HepG2 (cell line): ENCODE data around the gene GRAP. TPM values are rescaled to one million over a fixed set of nuclear protein-coding genes. Genes with fewer than 3 reads are reported as not detected.

Experiments used
- ATAC-seq: fragments of 200-7000 bp; cut with Tn5 transposase; 3 replicates; pipeline ENCODE4 v1.9.1; 2020; ENCODE audit warnings: mild to moderate bottlenecking, moderate library complexity
- BruUV-seq: library from RNA; stranded (reverse); fragments of 400-500 nt; replicated peaks from 2 replicates; lab custom pipeline; 2021; lab: Mats Ljungman, UMichigan
- CTCF ChIA-PET: fragments of 300-600 bp; formaldehyde crosslinking; extraction: SDS; loops from one replicate; lab custom pipeline; 2021; ENCODE audit warnings: low total read pairs, inconsistent platforms, low intra/inter-chr PET ratio; lab: Yijun Ruan, JAX
- POLR2A ChIA-PET: fragments of 350-600 bp; sonication (Branson Sonifier 250); formaldehyde crosslinking; loops from one replicate; lab custom pipeline; 2020; ENCODE audit warnings: antibody characterized with exemption, inconsistent platforms; lab: Yijun Ruan, JAX
- DNase-seq: peaks from one replicate; pipeline ENCODE4 v3.0.0-alpha.2; 2015; ENCODE audit warnings: low spot score
- FAIRE-seq: peaks from 3 replicates; lab custom pipeline; 2011; peaks lifted over from hg19 to GRCh38; lab: Jason Lieb, UNC
- H2AFZ ChIP-seq: one replicate; pipeline ENCODE4 v1.6.1; 2011; ENCODE audit warnings: low read length, inconsistent platforms
- H3K27ac ChIP-seq: fragments of 300-600 bp; 3 replicates; pipeline ENCODE4 v1.8.0; 2011; ENCODE audit warnings: mixed run types, mild to moderate bottlenecking, mixed read lengths, low read length, inconsistent platforms; ENCODE audit not compliant: insufficient read depth; ENCODE audit errors: extremely low read length
- H3K27me3 ChIP-seq, 2 experiments: fragments of 200-600 bp in 1 of 2; 2 replicates in 1 of 2; 3 replicates in 1 of 2; pipeline versions ENCODE4 v1.6.0 to v1.8.0; 2011; ENCODE audit warnings: low read length in 2 of 2, mild to moderate bottlenecking in 2 of 2, moderate library complexity in 2 of 2, inconsistent platforms in 1 of 2; ENCODE audit not compliant: insufficient read depth in 2 of 2, control insufficient read depth in 1 of 2
- H3K36me3 ChIP-seq, 2 experiments: fragments of 200-600 bp in 1 of 2; replicated peaks in 1 of 2; 2 replicates in 1 of 2; 3 replicates in 1 of 2; pipeline versions ENCODE4 v1.5.1 to v1.8.0; 2011; ENCODE audit warnings: low read length in 2 of 2, inconsistent platforms in 1 of 2; ENCODE audit not compliant: insufficient read depth in 2 of 2, control insufficient read depth in 1 of 2
- H3K4me1 ChIP-seq: 2 replicates; pipeline ENCODE4 v1.5.1; 2012; ENCODE audit warnings: low read length, inconsistent platforms; ENCODE audit not compliant: insufficient read depth
- H3K4me2 ChIP-seq: 2 replicates; pipeline ENCODE4 v1.6.0; 2011; ENCODE audit warnings: low read depth, low read length, inconsistent platforms
- H3K4me3 ChIP-seq, 3 experiments: fragments of 200-600 bp in 1 of 3; sonication (generic), shearing (Covaris generic) in 1 of 3; replicated peaks in 1 of 3; 2 replicates each; pipeline ENCODE4 v1.5.1; 2011 to 2016; ENCODE audit warnings: low read length in 3 of 3, inconsistent platforms in 2 of 3, low read depth in 2 of 3, mild to moderate bottlenecking in 2 of 3, control low read depth in 1 of 3, mixed read lengths in 1 of 3; ENCODE audit not compliant: insufficient read depth in 1 of 3
- H3K79me2 ChIP-seq: one replicate; pipeline ENCODE4 v1.6.1; 2011; ENCODE audit warnings: low read length, inconsistent platforms; ENCODE audit not compliant: insufficient read depth
- H3K9ac ChIP-seq: 2 replicates; pipeline ENCODE4 v1.6.0; 2011; ENCODE audit warnings: mild to moderate bottlenecking, low read depth, low read length, inconsistent platforms; ENCODE audit not compliant: insufficient read depth
- H3K9me3 ChIP-seq: 2 replicates; pipeline ENCODE4 v1.5.1; 2012; ENCODE audit warnings: mild to moderate bottlenecking, low read length
- H4K20me1 ChIP-seq: 2 replicates; pipeline ENCODE4 v1.6.0; 2011; ENCODE audit warnings: inconsistent platforms, mild to moderate bottlenecking, low read length, moderate library complexity; ENCODE audit not compliant: insufficient read depth
- BCL3 ChIP-seq: sonication (generic); formaldehyde crosslinking; IDR thresholded peaks from 2 replicates; pipeline ENCODE4 v1.5.1; 2020; ENCODE audit warnings: mild to moderate bottlenecking, missing genetic modification reagents, moderate library complexity
- DBP ChIP-seq: sonication (generic); formaldehyde crosslinking; IDR thresholded peaks from 2 replicates; pipeline ENCODE4 v1.4.0; 2020; ENCODE audit warnings: missing genetic modification reagents; ENCODE audit errors: not compliant biosample characterization
- E2F2 ChIP-seq: sonication (generic); formaldehyde crosslinking; IDR thresholded peaks from 2 replicates; pipeline ENCODE4 v1.4.0; 2020; ENCODE audit warnings: missing genetic modification reagents, borderline replicate concordance
- ELF3 ChIP-seq: IDR thresholded peaks from 2 replicates; pipeline ENCODE4 v1.6.1; 2016; ENCODE audit warnings: missing genetic modification reagents, missing compliant biosample characterization
- FOXP1 ChIP-seq, 2 experiments: fragments of 450-650 bp in 1 of 2; IDR thresholded peaks; 2 replicates each; pipeline ENCODE4 v1.6.1; 2017 to 2018; ENCODE audit warnings: antibody characterized with exemption in 1 of 2
- IRF2 ChIP-seq: IDR thresholded peaks from 2 replicates; pipeline ENCODE4 v1.6.1; 2018; ENCODE audit warnings: missing genetic modification reagents, missing compliant biosample characterization
- ISX ChIP-seq: sonication (generic); formaldehyde crosslinking; conservative IDR thresholded peaks from 2 replicates; pipeline ENCODE4 v1.5.0; 2020; ENCODE audit warnings: missing genetic modification reagents
- KDM6A ChIP-seq: IDR thresholded peaks from 2 replicates; pipeline ENCODE4 v1.6.1; 2016; ENCODE audit warnings: low read depth
- MATR3 ChIP-seq: sonication (generic); formaldehyde crosslinking; IDR thresholded peaks from 2 replicates; pipeline ENCODE4 v1.4.0; 2020; ENCODE audit warnings: missing genetic modification reagents
- RBAK ChIP-seq: sonication (generic); formaldehyde crosslinking; IDR thresholded peaks from 2 replicates; pipeline ENCODE4 v1.5.1; 2020; ENCODE audit warnings: mild to moderate bottlenecking, missing genetic modification reagents
- REPIN1 ChIP-seq: sonication (generic); formaldehyde crosslinking; IDR thresholded peaks from 2 replicates; pipeline ENCODE4 v1.8.0; 2022; ENCODE audit warnings: missing genetic modification reagents, low read depth, mild to moderate bottlenecking, borderline replicate concordance
- SIN3B ChIP-seq: fragments of 150-350 bp; IDR thresholded peaks from 2 replicates; pipeline ENCODE4 v1.6.1; 2014; ENCODE audit warnings: low read length
- SIX4 ChIP-seq: sonication (generic); formaldehyde crosslinking; IDR thresholded peaks from 2 replicates; pipeline ENCODE4 v1.4.0; 2020; ENCODE audit warnings: missing genetic modification reagents
- TOPORS ChIP-seq: sonication (generic); formaldehyde crosslinking; IDR thresholded peaks from 2 replicates; pipeline ENCODE4 v1.8.0; 2023; ENCODE audit warnings: mild to moderate bottlenecking, missing genetic modification reagents
- XBP1 ChIP-seq: sonication (generic); formaldehyde crosslinking; IDR thresholded peaks from 2 replicates; pipeline ENCODE4 v1.5.0; 2020; ENCODE audit warnings: missing genetic modification reagents
- ZFP82 ChIP-seq: sonication (generic); formaldehyde crosslinking; IDR thresholded peaks from 2 replicates; pipeline ENCODE4 v1.5.1; 2020; ENCODE audit warnings: mild to moderate bottlenecking, missing genetic modification reagents, borderline replicate concordance
- ZMYM4 ChIP-seq: sonication (generic); formaldehyde crosslinking; IDR thresholded peaks from 2 replicates; pipeline ENCODE4 v1.8.1; 2023; ENCODE audit warnings: mild to moderate bottlenecking, missing genetic modification reagents
- ZNF121 ChIP-seq: sonication (generic); formaldehyde crosslinking; IDR thresholded peaks from 2 replicates; pipeline ENCODE4 v1.5.0; 2020; ENCODE audit warnings: mild to moderate bottlenecking, missing genetic modification reagents
- ZNF451 ChIP-seq: sonication (generic); formaldehyde crosslinking; IDR thresholded peaks from 2 replicates; pipeline ENCODE4 v1.5.0; 2020; ENCODE audit warnings: mild to moderate bottlenecking, missing genetic modification reagents
- ZNF644 ChIP-seq: IDR thresholded peaks from 2 replicates; pipeline ENCODE4 v1.6.1; 2016; ENCODE audit warnings: low read depth
- ZNF709 ChIP-seq: sonication (generic); formaldehyde crosslinking; IDR thresholded peaks from 2 replicates; pipeline ENCODE4 v1.5.0; 2020; ENCODE audit warnings: mild to moderate bottlenecking, missing genetic modification reagents
- ZNF773 ChIP-seq: sonication (generic); formaldehyde crosslinking; IDR thresholded peaks from 2 replicates; pipeline ENCODE4 v1.4.0; 2020; ENCODE audit warnings: missing genetic modification reagents, borderline replicate concordance
- ZNF776 ChIP-seq: sonication (generic); formaldehyde crosslinking; IDR thresholded peaks from 2 replicates; pipeline ENCODE4 v1.4.0; 2020; ENCODE audit warnings: mild to moderate bottlenecking, missing genetic modification reagents
- ZNF781 ChIP-seq: sonication (generic); formaldehyde crosslinking; IDR thresholded peaks from 2 replicates; pipeline ENCODE4 v1.5.1; 2020; ENCODE audit warnings: borderline replicate concordance, mild to moderate bottlenecking, missing genetic modification reagents; ENCODE audit errors: not compliant biosample characterization
- WGBS: methylation state at CpG from one replicate; pipeline ENCODE4 v1.1.6; 2017; ENCODE audit warnings: low lambda C conversion rate; 5-methylcytosine and 5-hydroxymethylcytosine counted together
- in situ Hi-C: cut with HindIII; loops from 2 replicates; pipeline ENCODE4 v1.10.0; 2017; ENCODE audit warnings: low pct_unique_long_range_greater_than_20kb; ENCODE audit not compliant: extremely low pct_ligation_motif_present
- intact Hi-C: fragments of 100-400 bp; cut with micrococcal nuclease; formaldehyde crosslinking; loops from one replicate; pipeline ENCODE4 v1.10.0; 2022; ENCODE audit not compliant: unreplicated experiment
- polyA plus RNA-seq, 8 experiments: library from polyadenylated mRNA; depleted of rRNA in 3 of 8; stranded (reverse) in 7 of 8; unstranded in 1 of 8; fragments of >200 nt; fragmentation: Illumina TruSeq in 4 of 8; extraction: Trizol in 4 of 8; gene quantifications; 2 replicates each; pipeline versions ENCODE4 v1.2.1 to v1.2.3, GENCODE V29; 2011 to 2016; ENCODE audit warnings: low read depth in 4 of 8, missing spikeins in 1 of 8, mixed read lengths in 1 of 8; ENCODE audit not compliant: insufficient read depth in 1 of 8
- total RNA-seq, 5 experiments: library from RNA; depleted of rRNA; stranded (reverse); fragments of >200 nt; fragmentation: Illumina TruSeq; extraction: Trizol; gene quantifications; 2 replicates each; pipeline ENCODE4 v1.2.3, GENCODE V29; 2016; ENCODE audit warnings: low read depth in 1 of 5

Gene GRAP
- total and polyA plus RNA-seq, 2 of the 13 experiments (the other 11 are each of a cell fraction or from before 2014, with no cell fraction given): 0.77 to 1.7 TPM

GRCh38 chr17:19004421-19005136 lies 42.2 kb downstream of the GRAP start, which contains the start of gene FAM83G:
TSS of gene FAM83G (minus strand) at chr17:19004764. CDS start at chr17:19004041, 723 bp downstream.
- no TSS peak for BruUV-seq
- TF ChIP-seq TOPORS: no peak
- no peak for TF ChIP-seq REPIN1
- no peak for TF ChIP-seq IRF2 (CRISPR knock-in tag)
- no peak for TF ChIP-seq RBAK (CRISPR knock-in tag)
- TF ChIP-seq DBP (CRISPR knock-in tag): no peak
- no peak for TF ChIP-seq MATR3 (CRISPR knock-in tag)
- TF ChIP-seq E2F2 (CRISPR knock-in tag): no peak
- no peak for TF ChIP-seq ZNF121 (CRISPR knock-in tag)
- no peak for TF ChIP-seq ISX (CRISPR knock-in tag)
- TF ChIP-seq FOXP1 (IDR thresholded peaks at IDR 0.05): no peak
- TF ChIP-seq FOXP1 (CRISPR knock-in tag; IDR thresholded peaks at IDR 0.05): 0 out of 2 replicates have a peak, but pooled peaks have one; percentile 8
- TF ChIP-seq ZNF644 (CRISPR knock-in tag): no peak
- no peak for TF ChIP-seq ZFP82 (CRISPR knock-in tag)
- no peak for TF ChIP-seq SIN3B
- TF ChIP-seq BCL3: 0 out of 2 replicates have a peak, but pooled peaks have one; percentile 17
- no peak for TF ChIP-seq SIX4 (CRISPR knock-in tag)
- no peak for TF ChIP-seq ZNF773 (CRISPR knock-in tag)
- no peak for TF ChIP-seq ELF3 (CRISPR knock-in tag)
- TF ChIP-seq XBP1 (CRISPR knock-in tag): no peak
- TF ChIP-seq ZNF776 (CRISPR knock-in tag): no peak
- TF ChIP-seq ZNF451 (CRISPR knock-in tag): no peak
- no peak for TF ChIP-seq KDM6A
- no peak; the same call in 1 of the 2 replicates for TF ChIP-seq ZNF709 (CRISPR knock-in tag)
- no peak for TF ChIP-seq ZMYM4
- TF ChIP-seq ZNF781: no peak

More at GRCh38 chr17:19004421-19005136, 42.2 kb downstream of the GRAP start, which contains the start of gene FAM83G:
- peak; percentile 69 for DNase-seq
- Histone ChIP-seq H3K4me2 (peak within 1 kb of the TSS; percentile 100), H3K4me1 (peaks cover 68% of the 10 kb centered on the region), H3K79me2 (peaks cover 34% of the 10 kb centered on the region), H3K27ac (peak within 1 kb of the TSS; percentile 93), H3K9me3 (no peaks in the 10 kb centered on the region), H3K4me3 (peak within 1 kb of the TSS; percentile 75 to 84 (median 77)), H4K20me1 (peaks cover 25% of the 10 kb centered on the region), H3K9ac (peak within 1 kb of the TSS; percentile 85), H3K36me3 (peaks cover 0 to 18% of the 10 kb centered on the region in 2 experiments), H3K27me3 (no peaks in the 10 kb centered on the region; a peak in 1 of 5 replicates), H2AFZ (no peak within 1 kb of the TSS)
- under 1% methylated on average over 20 of the region's 67 CpGs for WGBS
- CTCF ChIA-PET: no interaction called here
- ATAC-seq: peak; percentile 44
- in situ Hi-C loops: loop anchor here (5.0 kb wide), 1 partner anchor 37 kb away; no protein-coding TSS in a partner anchor
- POLR2A ChIA-PET: interaction anchor here (0.8 to 3.4 kb wide), 12 partner anchors 7 to 85 kb away, joined by 3 to 27 read pairs (median 6); no protein-coding TSS in a partner anchor
- intact Hi-C loops: no loop called here
- FAIRE-seq: peak; percentile 12
